Cerebellar cortex (tissue), 1 donor: ENCODE data around the gene RASL12.

ENCODE experiments used
- DNase-seq: peaks from one replicate; pipeline ENCODE4 v3.0.0-alpha.2; 2015; ENCODE audit warnings: low spot score

The RASL12 gene

GRCh38 chr15:65092911-65093792 lies 25.4 kb upstream of the RASL12 start:
- no peak for DNase-seq

- DNase-seq = no peak
Observed at GRCh38 chr15:65091946-65092770, 24.4 kb upstream of the RASL12 start.

GRCh38 chr15:65089206-65089824 lies 21.5 kb upstream of the RASL12 start:
- no peak for DNase-seq

GRCh38 chr15:65088643-65089021 lies 20.8 kb upstream of the RASL12 start:
- DNase-seq = no peak

- DNase-seq = peak; percentile 39
Observed at GRCh38 chr15:65087873-65088642, 20.3 kb upstream of the RASL12 start.

- DNase-seq = no peak
Observed at GRCh38 chr15:65087411-65087810, 19.6 kb upstream of the RASL12 start.

GRCh38 chr15:65086680-65087111 lies 18.9 kb upstream of the RASL12 start:
- DNase-seq = no peak

- DNase-seq = peak; percentile 66
Observed at GRCh38 chr15:65085990-65086679, 18.3 kb upstream of the RASL12 start.

- DNase-seq = no peak
Observed at GRCh38 chr15:65085207-65085753, 17.5 kb upstream of the RASL12 start.

- DNase-seq = no peak
Observed at GRCh38 chr15:65084500-65085206, 16.9 kb upstream of the RASL12 start.

- peak; percentile 43 for DNase-seq
Observed at GRCh38 chr15:65083262-65083701, 15.5 kb upstream of the RASL12 start.

- no peak for DNase-seq
Observed at GRCh38 chr15:65082303-65082953, 14.6 kb upstream of the RASL12 start.

GRCh38 chr15:65081758-65082157 lies 14.0 kb upstream of the RASL12 start:
- DNase-seq = no peak

- no peak for DNase-seq
Observed at GRCh38 chr15:65081270-65081669, 13.5 kb upstream of the RASL12 start.

GRCh38 chr15:65079580-65079979 lies 11.8 kb upstream of the RASL12 start:
- DNase-seq = no peak

- DNase-seq = no peak
Observed at GRCh38 chr15:65077981-65078352, 10.2 kb upstream of the RASL12 start.

- DNase-seq = no peak
Observed at GRCh38 chr15:65077291-65077980, 9.6 kb upstream of the RASL12 start.

GRCh38 chr15:65076486-65077290 lies 8.9 kb upstream of the RASL12 start, which contains the start of gene KBTBD13:
TSS of gene KBTBD13 (plus strand) at chr15:65076746. CDS start at chr15:65076816, 70 bp downstream.
- DNase-seq = no peak
